IPS-18a (cell line): ENCODE measurements around the gene RNU4-1.
"Not testable (repeated sequence)": the region's sequence is repeated elsewhere in the genome, so short reads cannot be mapped to it uniquely, and the experiment has no call there.

Experiments
- H3K27ac ChIP-seq: one replicate; pipeline ENCODE4 v1.5.1; 2013; ENCODE audit warnings: low read length
- H3K27me3 ChIP-seq: one replicate; pipeline ENCODE4 v1.6.1; 2013; ENCODE audit warnings: mild to moderate bottlenecking, low read length; ENCODE audit not compliant: control insufficient read depth, insufficient read depth
- H3K36me3 ChIP-seq: one replicate; pipeline ENCODE4 v1.6.1; 2013; ENCODE audit warnings: low read depth, low read length; ENCODE audit not compliant: control insufficient read depth
- H3K4me1 ChIP-seq: one replicate; pipeline ENCODE4 v1.6.1; 2013; ENCODE audit warnings: low read depth, low read length; ENCODE audit not compliant: control insufficient read depth
- H3K4me3 ChIP-seq: one replicate; pipeline ENCODE4 v1.5.1; 2013; ENCODE audit warnings: low read length
- H3K9ac ChIP-seq: one replicate; pipeline ENCODE4 v1.6.1; 2013; ENCODE audit warnings: mild to moderate bottlenecking, low read length, moderate library complexity
- H3K9me3 ChIP-seq: one replicate; pipeline ENCODE4 v1.6.1; 2013; ENCODE audit warnings: low read depth, low read length; ENCODE audit not compliant: control insufficient read depth

The RNU4-1 gene

GRCh38 chr12:120251364-120252070 lies 41.5 kb downstream of the RNU4-1 start:
- not testable (repeated sequence) for H3K9me3 ChIP-seq, H3K4me3 ChIP-seq, H3K36me3 ChIP-seq, H3K9ac ChIP-seq, H3K4me1 ChIP-seq, H3K27me3 ChIP-seq, H3K27ac ChIP-seq

- Histone ChIP-seq H3K27ac (no peak overlapping the region), H3K4me3 (no peak overlapping the region), H3K9me3 (no peaks in the 10 kb centered on the region), H3K36me3 (no peaks in the 10 kb centered on the region), H3K4me1 (no peaks in the 10 kb centered on the region), H3K27me3 (no peaks in the 10 kb centered on the region), H3K9ac (no peak overlapping the region)
Observed at GRCh38 chr12:120249875-120250795, 42.9 kb downstream of the RNU4-1 start.

GRCh38 chr12:120249266-120249874 lies 43.7 kb downstream of the RNU4-1 start:
- Histone ChIP-seq H3K4me3 (no peak overlapping the region), H3K9me3 (no peaks in the 10 kb centered on the region), H3K27ac (no peak overlapping the region)

GRCh38 chr12:120247621-120248030 lies 45.4 kb downstream of the RNU4-1 start:
- no peak overlapping the region for H3K27ac ChIP-seq
- no peaks in the 10 kb centered on the region for H3K27me3 ChIP-seq
- H3K4me1 ChIP-seq: no peaks in the 10 kb centered on the region
- H3K4me3 ChIP-seq: no peak overlapping the region
- H3K9ac ChIP-seq: no peak overlapping the region
- no peaks in the 10 kb centered on the region for H3K9me3 ChIP-seq
- no peaks in the 10 kb centered on the region for H3K36me3 ChIP-seq

More at GRCh38 chr12:120249266-120249874, 43.7 kb downstream of the RNU4-1 start:
- Histone ChIP-seq H3K27me3 (no peaks in the 10 kb centered on the region), H3K4me1 (no peaks in the 10 kb centered on the region), H3K36me3 (no peaks in the 10 kb centered on the region), H3K9ac (no peak overlapping the region)

GRCh38 chr12:120247183-120247582 lies 45.9 kb downstream of the RNU4-1 start:
- Histone ChIP-seq H3K4me1 (no peaks in the 10 kb centered on the region), H3K9ac (no peak overlapping the region), H3K36me3 (no peaks in the 10 kb centered on the region), H3K9me3 (no peaks in the 10 kb centered on the region), H3K27ac (no peak overlapping the region), H3K27me3 (no peaks in the 10 kb centered on the region), H3K4me3 (no peak overlapping the region)

GRCh38 chr12:120246705-120247104 lies 46.3 kb downstream of the RNU4-1 start:
- H3K27ac ChIP-seq, H3K27me3 ChIP-seq, H3K9ac ChIP-seq, H3K4me3 ChIP-seq, H3K4me1 ChIP-seq, H3K9me3 ChIP-seq, H3K36me3 ChIP-seq: not testable (repeated sequence)
